GM19395 (cell line): ENCODE measurements around the gene RECK.
"Not testable (repeated sequence)": the region's sequence is repeated elsewhere in the genome, so short reads cannot be mapped to it uniquely, and the experiment has no call there.

Source experiments
- ATAC-seq: cut with Tn5 transposase; IDR thresholded peaks from one replicate; pipeline ENCODE4 v1.9.1; 2021; ENCODE audit warnings: mild to moderate bottlenecking, moderate library complexity; ENCODE audit not compliant: unreplicated experiment

Gene RECK

DNA sequence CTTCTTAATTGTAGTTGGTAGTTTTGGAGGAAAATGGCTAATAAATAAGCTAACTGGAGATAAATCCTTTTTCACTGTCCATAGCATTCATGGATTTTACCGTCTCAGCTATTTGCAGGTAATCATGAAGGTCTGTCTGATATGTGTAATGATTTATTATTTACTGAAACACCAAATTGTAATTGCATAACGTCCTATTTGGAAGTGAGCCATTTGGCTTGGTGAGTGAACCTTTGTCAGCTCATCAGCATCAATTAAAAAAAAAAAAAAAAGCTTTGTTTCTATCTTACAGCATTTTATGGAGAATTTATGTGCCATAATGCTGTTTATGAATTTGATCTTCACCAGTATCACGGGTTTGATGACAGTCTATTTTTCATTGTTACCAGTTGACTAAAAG lies 20.2 kb downstream of the RECK start:
- no peak for ATAC-seq

DNA sequence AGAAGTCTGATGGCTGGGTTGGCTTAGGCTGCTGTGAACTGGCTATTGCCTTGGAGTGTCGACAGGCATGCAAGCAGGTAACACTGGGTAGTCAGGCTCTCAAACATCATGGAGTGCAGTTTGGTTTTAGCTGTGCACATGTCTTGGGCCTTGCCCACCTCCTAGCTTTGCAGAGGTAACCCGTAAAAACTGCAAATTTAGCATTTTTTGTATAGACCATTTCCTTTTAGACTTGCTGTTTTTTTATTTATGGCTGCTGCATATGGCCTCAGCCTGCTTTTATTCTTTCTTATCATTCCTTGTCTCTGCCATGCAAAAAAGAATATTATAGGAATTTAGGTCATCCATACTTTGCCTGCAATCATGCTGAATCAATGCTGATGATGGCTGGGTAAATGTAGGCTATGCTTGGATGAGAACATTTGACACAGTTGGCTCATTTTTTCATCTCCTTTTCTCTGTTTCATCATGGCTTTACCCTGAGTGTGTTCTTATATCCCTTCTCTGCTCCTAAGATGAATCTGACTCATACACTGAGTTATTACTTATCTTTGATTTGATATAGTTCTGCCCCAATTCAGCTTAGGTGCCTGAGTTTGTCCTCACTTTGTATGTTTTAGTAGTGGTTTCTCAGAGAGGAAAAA lies 27.2 kb downstream of the RECK start:
- ATAC-seq, result no peak

DNA sequence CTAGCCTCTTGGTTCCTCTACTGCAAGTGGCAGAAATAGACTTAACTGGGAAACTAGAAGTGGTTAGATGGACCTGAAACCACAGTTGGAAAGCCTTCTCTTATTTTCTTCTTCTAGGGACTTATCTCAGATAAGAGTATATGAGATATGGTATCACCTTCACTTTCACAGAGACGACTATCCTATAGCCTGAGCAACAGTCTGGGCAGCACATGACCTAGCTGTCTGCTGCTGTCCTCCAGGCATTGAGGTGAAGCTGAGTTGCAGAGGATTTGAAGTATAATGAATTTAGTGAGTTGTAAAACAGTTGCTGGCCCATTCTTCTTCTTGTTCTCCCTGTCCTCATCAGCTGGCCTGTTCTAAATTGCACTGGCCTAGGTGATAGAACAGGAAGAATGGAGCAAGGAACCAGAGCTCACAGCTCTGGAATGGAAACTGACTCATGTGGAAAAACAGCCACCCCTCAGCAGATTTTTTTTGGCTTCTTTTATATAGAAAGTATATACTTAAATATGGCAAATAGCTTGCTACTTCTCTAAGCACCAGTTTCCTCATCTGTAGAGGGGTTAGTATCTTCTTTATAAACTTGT lies 27.8 kb downstream of the RECK start:
- no peak for ATAC-seq

DNA sequence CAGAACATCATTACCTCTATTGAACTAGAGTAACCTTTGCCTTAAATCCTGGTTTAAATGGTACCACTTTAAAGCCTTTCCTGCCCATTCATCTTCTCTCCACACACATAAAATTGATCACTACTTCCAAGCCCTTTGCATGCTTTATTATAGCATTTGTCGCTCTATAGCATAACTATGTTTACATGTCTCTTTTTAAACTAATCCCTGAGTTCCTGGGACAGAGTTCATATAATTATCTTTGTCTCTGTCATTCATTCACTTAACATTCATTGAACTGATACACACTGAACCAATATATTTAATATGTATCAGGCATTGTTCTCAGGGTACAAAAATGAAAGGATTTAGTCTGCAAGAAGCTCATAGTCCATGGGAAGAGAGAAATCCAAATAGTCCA lies 37.3 kb downstream of the RECK start:
- ATAC-seq, result no peak

DNA sequence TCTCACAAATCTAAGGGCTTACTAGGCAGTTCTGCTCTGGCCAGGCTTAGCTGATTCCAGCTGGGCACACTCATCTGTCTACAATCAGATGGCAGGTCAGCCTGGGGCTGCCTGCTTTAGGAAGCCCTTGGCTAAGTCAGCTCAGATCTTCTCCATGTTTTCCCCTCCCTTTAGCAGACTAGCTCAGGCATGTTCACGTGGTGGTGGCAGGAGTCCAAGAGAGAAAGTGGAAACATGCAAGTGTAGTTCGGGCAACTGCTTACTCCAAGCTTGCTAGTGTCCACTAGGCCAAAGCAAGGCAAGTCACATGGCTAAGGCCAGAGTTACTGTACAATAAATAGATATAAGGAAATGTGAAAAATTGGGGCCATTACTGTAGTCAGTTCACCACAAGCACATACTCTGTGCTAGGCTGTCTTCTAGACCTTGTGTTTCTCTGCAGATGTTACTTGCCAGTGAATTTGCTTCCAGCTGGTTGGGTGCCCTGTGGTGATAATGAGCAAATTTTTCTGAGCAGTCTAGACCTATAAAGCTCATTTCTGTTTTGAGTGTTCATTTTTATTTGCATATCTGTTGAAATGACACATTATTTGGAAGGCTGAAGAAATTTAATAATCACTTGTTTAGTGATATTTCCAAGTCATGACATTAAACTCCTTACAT lies 38.3 kb downstream of the RECK start:
- no peak for ATAC-seq

DNA sequence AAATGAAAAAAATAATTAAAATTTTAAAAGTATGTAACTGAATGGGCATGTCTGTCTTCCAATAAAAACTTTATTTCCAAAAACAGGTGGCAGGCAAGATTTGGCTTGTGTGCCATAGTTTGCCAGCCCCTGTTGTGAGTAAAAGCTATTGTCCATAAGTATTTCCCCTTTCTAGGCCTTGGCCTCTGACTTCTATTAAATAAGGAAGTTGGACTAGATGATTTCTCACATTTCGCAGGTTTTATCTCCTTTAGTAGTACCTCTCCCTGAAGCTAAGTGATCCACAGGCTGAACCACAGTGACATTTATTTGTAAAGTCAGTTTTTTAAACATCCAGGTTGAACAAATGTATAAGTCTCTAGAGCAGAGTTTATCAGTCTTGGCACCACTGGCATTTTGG lies 41.3 kb downstream of the RECK start:
- no peak for ATAC-seq

DNA sequence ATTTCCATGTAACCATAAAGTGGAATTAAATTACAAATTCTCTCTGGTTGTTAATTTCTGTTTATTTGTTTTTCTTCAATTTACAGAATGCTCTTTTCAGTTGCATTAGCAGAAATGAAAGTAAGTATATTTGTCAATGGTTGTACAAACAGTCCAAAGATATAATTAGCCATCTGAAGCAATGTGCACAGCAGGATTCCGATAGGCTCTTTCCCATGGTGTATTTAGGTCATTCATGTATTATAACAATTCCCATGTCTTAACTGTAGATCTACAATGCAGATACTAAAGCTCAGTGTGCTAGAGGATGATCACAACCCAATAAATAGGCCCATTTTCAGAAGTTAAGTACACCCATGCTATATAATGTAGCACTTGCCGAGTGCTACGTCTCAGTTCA lies 43.8 kb downstream of the RECK start:
- no peak for ATAC-seq

DNA sequence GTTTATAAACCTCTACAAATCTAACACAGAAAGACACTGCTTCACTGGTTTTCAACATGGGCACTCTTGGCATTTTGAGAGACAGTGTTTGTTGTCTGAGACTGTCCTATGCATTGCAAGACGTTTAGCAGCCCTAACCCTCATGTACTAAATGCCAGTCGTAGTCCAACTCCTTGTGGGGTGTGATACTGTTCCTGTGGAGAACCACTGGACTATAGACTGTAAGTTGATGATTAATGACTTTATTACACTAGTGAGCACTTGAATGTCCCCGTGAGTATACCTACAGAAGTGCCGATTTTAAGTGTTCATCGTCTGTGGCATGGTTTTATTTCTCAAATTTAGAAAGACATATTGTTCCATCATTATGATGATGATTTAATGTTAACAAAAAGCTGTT lies 46.2 kb downstream of the RECK start:
- ATAC-seq, result no peak

DNA sequence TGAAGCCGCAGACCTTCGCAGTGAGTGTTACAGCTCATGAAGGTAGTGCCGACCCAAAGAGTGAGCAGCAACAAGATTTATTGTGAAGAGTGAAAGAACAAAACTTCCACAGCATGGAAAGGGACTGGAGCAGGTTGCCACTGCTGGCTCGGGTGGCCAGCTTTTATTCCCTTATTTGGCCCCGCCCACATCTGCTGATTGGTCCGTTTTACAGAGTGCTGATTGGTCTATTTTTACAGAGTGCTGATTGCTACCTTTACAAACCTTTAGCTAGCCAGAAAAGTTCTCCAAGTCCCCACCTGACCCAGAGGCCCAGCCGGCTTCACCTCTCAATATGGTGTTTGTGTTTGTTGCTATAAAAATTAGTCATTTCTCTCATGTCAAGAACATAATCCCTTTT lies 49.7 kb downstream of the RECK start:
- ATAC-seq, result no peak

DNA sequence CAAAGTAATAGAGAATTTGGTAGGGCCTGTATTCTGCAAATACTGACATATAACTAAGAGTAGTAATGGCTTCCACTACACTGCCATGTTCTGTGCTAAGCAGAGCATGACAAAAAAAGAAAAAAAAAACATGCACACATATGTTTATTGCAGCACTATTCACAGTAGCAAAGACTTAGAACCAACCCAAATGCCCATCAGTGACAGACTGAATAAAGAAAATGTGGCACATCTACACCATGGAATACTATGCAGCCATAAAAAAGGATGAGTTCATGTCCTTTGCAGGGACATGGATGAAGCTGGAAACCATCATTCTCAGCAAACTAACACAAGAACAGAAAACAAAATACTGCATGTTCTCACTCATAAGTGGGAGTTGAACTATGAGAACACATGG lies 50.3 kb downstream of the RECK start:
- ATAC-seq, result not testable (repeated sequence)

DNA sequence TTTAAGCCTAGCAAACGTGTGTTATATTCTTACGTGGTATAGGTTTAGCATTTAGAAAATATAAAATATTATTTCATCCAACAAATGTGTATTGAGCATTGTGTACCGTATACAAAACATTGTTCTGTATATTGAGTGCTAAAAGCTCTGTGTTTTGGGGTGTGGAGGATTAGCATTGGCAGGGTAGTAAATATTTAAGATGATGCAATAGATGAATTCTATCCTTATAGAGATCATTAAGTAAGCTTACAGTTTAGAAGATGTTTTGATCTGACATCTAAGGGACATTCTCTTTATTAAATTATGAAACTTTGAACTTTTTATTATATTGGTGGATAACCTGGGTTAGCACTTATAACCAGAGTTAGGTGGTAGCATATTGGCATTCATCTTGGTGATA lies 51.3 kb downstream of the RECK start:
- no peak for ATAC-seq

DNA sequence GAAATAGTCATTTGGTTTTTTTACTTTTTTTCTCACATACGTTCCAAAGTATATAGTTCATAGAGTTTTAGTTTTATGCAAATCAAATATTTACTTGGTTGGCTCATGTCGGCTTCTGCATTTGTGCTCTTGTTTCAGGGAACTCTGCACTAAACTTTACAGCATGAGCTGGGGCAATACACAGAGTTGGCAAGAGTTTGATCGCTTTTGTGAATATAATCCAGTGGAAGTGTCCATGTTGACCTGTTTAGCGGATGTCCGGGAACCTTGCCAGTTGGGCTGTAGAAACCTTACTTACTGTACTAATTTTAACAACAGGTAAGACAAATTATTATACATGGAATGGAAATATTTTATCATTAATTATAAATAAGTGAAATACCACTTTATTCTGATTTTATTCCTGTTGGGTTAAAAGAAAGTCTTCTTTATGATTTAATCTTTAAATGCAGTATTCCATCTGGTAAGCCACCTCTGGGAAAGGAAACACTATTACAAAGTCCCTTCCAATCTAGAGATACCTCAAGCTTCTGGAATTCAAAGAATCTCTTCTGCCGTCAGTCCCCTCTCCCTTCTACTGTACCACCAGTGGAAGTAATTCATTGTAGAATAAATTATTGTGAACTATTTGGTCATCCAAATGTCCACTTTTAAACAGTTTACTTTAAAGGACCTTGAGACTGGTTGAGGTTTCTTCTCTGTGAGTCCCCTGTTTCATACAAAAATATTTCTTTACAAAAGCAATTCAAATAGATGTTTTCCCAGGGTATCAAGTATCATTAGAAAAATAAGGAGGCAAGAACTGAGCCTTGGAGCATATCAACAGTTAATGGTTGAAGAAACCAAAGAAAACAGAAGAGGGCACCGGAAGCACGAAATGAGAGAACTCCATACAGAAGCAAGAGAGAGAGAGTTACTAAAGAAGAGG lies 54.6 kb downstream of the RECK start:
- no peak for ATAC-seq

DNA sequence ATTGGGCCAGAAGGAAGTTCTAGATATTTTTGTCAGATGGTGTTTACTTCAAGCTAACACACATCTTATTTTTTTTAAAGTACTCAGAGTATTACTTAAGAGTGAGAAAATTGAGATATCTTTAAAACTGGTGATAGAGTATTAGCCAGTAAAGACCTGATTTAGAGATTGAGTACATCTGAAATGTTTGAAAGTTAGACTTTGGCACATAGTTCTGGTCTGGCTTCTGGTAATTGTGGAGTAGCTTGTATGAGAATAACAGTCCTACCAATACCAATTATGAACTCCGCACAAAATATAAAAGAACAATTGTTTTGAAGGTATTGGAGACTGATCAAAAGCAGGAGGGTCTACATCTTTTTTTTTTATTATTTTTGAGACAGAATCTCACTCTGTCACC lies 55.3 kb downstream of the RECK start:
- no peak for ATAC-seq

DNA sequence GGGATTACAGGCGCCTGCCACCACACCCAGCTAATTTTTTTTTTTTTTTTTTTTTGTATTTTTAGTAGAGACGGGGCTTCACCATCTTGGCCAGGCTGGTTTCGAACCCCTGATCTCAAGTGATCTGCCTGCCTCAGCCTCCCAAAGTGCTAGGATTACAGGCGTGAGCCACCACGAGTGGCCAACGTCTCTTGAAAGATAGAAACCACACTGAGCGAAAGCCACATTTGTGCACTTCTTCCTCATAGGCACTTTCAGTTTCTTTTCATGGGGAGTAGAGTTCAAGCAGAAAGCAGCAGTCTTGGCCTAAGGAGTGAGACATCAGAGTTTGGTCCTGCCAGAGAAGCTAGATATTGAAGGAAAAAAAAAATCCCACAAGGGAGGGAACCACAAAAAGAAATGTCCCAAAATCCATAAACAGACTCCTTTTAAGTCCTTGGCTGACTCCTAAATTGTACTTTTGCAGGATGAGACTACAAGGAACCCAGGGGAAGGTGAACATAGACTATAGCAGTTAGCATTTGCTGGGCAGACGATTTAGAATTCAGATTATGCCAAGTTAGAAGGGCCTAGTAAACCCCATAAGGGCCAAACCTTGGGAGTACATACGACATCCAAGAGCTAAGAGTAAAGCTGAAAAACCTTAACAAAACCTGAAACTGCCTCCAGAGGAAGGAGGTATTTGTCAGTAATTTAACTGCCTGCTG lies 55.9 kb downstream of the RECK start:
- ATAC-seq, result peak; percentile 92

DNA sequence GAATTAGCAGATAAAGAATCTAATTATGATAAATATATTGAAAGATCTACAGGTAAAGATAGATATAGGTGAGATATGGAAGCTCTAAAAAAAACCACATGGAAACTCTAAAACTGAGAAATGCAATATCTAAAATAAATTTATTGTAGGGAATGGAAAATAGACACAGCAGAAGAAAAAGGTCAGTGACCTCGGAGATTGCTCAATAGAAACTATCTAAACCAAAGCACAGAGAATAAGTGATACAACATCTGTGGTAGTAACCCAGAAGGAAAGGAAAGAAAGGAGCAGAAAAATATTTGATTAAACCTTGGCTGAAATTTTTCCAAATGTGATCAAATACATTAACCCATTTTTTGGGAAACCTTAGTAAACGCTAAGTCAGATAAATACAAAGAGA lies 56.7 kb downstream of the RECK start:
- ATAC-seq, result no peak

DNA sequence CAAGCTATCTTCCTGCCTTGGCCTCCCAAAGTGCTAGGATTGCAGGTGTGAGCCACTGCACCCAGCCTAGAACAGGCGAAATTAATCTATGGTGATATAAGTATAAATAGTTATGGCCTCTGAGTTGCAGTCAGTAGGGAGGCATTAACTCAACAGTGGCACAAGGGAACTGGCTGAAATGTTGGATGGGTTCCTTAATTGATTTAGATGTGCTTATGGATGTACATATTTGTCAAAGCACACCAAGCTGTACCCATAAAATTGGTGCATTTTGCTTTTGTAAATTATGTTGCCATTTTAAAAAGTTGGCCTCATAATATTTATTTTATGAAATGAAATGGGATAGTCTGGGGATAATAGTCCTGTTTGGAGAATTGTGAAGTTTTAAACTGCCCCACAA lies 63.0 kb downstream of the RECK start:
- no peak for ATAC-seq

DNA sequence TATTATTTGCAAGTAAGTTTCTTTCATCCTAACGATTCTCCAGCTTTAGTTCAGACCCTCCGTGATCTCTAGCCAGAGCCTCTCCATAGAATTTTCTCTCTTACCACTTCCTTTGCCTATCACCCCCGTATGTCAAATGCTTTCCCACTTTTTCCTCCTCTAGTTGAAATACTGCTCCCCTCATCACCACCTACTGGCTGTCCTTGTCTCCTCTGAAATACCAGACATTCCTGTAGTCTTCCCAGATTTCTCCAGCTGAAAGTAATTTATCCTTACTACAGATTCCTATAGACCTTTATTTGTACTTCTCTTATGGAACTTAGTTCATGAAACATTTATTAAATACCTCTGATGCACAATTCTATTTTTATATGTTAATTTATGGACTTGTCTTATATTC lies 63.8 kb downstream of the RECK start:
- ATAC-seq, result no peak

DNA sequence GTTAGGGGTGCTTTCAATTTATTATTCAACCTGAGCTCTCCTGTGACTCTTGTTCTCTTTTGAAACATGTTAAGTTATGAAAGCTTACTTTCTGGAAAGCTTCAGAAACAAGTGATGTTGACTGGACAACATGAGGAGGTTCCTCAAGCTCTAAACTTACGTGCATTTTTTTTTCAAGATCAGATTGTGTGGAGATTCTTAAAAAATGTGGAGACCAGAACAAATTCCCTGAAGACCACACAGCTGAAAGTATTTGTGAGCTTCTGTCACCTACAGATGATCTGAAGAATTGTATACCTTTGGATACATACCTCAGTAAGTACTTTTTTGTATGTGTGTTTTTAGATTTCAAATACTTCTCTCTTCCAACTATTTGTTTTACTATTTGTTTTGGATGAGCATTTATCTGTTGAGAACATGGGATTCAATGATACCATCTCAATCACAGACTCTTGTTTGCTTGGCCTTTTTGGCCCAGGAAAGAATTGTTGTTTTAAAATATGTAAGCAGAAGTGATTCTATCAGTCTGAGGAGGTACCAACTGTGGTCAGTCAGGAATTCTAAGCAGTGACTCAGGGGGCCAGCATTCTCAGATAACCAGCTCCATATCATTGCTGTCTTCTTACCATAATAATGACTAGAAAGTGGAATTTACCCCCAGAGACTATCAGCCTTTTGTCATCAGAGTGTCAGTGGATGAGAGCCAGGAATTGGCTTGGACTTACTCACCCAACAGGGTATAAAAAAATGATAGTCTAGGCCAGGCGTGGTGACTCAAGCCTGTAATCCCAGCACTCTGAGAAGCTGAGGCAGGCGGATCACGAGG lies 65.4 kb downstream of the RECK start:
- ATAC-seq, result no peak

DNA sequence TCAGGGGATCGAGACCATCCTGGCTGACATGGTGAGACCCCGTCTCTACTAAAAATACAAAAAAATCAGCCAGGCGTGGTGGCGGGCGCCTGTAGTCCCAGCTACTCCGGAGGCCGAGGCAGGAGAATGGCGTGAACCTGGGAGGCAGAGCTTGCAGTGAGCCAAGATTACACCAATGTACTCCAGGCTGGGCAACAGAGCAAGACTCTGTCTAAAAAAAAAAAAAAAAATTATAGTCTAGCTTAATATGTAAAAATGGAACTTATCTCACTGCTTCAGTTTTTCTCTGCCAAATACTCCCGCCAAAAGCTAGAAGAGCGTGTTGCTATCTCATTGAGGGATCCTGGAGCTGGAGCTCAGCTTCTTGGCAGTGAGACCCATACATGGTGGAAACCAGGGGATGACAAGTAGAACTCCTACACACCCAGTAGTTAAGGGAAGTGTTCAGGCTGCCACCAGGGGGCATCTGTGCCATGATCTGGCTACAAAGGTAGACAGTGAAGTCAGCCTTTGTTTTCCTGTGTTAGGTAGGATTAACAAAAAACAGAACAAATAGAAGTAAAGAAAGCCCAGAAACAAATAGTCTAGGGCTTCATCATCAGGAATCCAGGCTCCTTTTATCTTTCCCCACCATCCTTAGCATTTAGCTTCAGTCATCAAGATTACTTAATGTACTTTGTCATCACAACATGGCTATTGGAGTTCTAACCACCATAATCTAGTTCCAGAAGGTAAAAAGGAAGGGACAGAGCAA lies 66.2 kb downstream of the RECK start:
- ATAC-seq, result peak; percentile 60
